Fibroblast of villous mesenchyme (primary cell): Measurements from ENCODE around the gene COL11A2. TPM values are rescaled to one million over a fixed set of nuclear protein-coding genes. Genes with fewer than 3 reads are reported as not detected.

Experiments
- DNase-seq: peaks from one replicate; pipeline ENCODE4 v3.0.0-alpha.2; 2010; ENCODE audit warnings: low read depth
- H3K4me3 ChIP-seq: 2 replicates; pipeline ENCODE4 v1.5.1; 2011; ENCODE audit warnings: low read depth, mild to moderate bottlenecking, low read length
- total RNA-seq: library from RNA; depleted of rRNA; stranded (reverse); fragments of >200 nt; gene quantifications from 2 replicates; pipeline ENCODE4 v1.2.3, GENCODE V29; 2012
- TF ChIP-seq, protein P1 (sequence below): IDR thresholded peaks from 2 replicates; pipeline ENCODE4 v1.5.1; 2012; ENCODE audit warnings: low read depth, mild to moderate bottlenecking, low read length; ENCODE audit not compliant: insufficient read depth

The COL11A2 gene
- total RNA-seq, 1 donor = under 0.01 TPM

DNA sequence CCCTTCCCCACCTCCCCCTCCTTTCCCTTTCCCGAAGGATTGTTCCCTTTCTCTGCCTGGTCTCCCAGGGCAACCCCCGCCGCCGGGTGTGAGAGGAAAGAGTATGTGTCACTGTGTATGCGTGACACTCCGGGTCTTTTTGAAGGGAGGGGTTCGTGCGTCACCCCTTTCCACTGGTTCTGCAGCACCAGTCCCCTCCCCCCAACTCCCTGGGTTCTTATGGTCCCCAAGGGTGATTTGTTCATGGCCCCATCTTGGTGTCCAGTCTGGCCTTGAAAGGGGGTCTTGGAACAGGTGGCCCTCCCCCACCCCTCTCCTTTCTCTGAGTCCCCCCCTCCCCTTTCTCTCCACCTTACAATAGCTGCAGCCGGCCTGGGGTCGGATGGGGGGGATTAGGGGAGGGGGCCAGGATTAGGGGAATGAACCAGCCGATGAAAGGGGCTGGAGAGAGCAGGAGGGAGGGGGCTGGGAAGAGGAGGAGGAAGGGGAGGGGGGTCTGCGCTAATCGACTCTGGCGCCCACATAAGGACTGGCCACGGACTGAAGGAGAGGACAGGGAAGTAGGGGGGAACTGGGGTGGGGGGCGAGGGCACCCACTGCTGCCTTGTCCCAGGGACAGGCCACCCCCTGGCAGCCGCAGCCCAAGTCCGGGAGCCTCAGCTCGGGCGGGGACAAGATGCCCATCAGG lies 14.7 kb upstream of the COL11A2 start:
- DNase-seq = no peak
- TF ChIP-seq, protein P1, sequence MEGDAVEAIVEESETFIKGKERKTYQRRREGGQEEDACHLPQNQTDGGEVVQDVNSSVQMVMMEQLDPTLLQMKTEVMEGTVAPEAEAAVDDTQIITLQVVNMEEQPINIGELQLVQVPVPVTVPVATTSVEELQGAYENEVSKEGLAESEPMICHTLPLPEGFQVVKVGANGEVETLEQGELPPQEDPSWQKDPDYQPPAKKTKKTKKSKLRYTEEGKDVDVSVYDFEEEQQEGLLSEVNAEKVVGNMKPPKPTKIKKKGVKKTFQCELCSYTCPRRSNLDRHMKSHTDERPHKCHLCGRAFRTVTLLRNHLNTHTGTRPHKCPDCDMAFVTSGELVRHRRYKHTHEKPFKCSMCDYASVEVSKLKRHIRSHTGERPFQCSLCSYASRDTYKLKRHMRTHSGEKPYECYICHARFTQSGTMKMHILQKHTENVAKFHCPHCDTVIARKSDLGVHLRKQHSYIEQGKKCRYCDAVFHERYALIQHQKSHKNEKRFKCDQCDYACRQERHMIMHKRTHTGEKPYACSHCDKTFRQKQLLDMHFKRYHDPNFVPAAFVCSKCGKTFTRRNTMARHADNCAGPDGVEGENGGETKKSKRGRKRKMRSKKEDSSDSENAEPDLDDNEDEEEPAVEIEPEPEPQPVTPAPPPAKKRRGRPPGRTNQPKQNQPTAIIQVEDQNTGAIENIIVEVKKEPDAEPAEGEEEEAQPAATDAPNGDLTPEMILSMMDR = no peak
- H3K4me3 ChIP-seq = peak overlapping the region; percentile 83

DNA sequence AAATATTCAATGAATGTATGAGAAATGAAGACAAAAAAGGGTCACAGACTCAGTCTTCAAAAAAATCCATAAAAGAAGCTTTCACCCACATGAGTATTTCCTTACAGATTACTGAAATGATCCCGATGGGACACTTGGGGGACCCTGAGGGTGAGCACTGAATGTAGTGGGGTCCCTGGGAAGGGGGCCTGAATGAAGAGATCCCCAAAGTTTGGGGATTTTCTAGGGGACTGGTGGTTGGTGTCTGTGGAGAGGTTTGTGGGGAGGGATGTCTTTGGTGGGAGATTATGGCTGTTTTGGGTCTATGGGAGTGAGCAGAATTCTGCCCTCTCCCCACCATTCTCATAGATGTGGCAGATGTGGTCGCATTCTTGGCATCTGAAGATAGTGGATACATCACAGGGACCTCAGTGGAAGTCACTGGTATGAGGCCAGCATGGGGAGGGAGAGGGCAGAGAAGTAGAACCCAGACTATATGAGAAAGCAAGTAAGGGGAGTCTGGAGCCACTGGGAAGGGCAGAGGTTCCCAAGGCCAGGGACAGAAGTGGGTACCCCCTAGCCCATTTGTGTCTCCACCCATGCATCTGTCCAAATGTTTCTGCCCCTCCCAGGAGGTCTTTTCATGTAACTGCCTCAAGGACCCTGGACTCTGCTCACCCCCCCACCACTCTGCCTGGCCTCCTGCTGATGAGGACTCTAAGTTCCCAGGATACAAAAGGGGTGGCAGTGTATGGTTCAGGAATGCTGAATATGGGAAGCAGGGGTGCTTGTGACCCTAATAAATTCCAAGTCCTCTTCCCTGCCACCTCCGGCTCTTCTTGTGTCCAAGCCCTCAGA lies 14.0 kb upstream of the COL11A2 start:
- TF ChIP-seq, protein P1 = no peak
- H3K4me3 ChIP-seq = no peak overlapping the region
- no peak for DNase-seq

DNA sequence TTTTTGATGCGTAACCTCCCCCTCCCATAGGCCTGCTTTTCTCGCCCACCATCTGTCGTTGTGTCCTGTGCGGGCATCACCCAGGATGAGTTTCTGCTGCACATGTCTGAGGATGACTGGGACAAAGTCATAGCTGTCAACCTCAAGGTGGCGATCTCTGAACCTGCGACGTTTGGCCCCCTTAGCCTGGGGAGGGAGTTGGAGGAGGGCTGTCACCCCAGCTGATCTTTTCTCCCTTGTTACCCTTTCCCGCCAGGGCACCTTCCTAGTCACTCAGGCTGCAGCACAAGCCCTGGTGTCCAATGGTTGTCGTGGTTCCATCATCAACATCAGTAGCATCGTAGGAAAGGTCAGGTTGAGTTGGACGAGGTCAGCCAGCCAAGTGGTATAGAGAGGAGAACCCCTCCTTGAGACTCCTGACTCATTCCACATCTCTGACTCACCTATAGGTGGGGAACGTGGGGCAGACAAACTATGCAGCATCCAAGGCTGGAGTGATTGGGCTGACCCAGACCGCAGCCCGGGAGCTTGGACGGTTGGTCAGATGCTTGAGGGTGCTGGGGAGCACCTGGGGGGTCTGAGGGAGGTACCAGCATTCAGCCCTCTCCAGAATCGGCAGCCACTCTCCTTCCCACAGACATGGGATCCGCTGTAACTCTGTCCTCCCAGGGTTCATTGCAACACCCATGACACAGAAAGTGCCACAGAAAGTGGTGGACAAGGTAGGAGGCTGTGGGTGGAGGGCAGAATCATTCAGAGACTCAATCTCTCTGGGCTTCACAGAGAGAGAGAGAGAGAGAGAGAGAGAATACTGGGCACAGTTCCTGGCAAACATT lies 13.1 kb upstream of the COL11A2 start:
- TF ChIP-seq, protein P1 = no peak
- no peak for DNase-seq
- peak overlapping the region; percentile 80 for H3K4me3 ChIP-seq

DNA sequence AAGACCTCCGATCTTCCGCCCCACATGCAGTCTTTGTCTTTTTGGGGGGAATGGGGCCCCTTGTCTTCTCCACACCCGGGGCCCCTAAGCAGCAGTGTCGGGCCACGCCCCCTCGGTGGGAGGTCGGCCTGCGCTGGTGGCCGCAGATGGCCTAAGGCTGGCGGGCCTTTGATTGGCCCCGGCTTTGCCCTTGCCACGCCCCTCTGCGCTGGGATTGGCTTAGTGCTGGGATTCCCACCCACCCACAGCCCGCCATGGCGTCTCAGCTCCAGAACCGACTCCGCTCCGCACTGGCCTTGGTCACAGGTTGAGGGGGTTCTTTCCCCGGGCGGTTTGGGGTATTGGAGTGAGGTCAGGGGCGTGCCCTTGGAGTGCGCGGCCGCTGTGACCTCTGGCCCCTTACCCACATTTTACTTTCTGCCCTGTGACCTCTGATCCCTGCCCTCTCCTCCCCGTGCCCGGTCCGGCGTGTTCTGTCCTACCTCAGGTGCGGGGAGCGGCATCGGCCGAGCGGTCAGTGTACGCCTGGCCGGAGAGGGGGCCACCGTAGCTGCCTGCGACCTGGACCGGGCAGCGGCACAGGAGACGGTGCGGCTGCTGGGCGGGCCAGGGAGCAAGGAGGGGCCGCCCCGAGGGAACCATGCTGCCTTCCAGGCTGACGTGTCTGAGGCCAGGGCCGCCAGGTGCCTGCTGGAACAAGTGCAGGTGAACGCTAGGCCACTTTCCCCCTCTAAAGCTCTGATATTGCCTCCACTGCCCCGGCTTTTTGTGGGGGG lies 12.3 kb upstream of the COL11A2 start, which contains the start of gene HSD17B8:
Gene HSD17B8 (plus strand): TSS at position 241 of the 776 bp plus-strand sequence. CDS start 14 bp downstream, at position 255.
- TF ChIP-seq, protein P1 = no peak
- peak within 1 kb of the TSS; percentile 80 for H3K4me3 ChIP-seq
- DNase-seq = peak; percentile 89

DNA sequence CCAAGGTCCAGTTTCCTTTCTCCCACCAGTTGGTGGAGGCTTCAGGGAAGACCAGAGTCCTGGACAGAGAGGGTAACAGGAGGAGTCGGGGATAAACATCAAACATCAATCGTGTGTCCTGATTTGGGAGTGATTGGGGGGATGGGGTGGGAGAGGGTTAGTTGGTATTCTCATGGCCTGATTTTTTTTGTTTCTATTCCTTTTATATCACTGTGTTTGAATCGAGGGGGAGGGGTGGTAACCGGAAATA lies 11.8 kb upstream of the COL11A2 start:
- DNase-seq = no peak
- H3K4me3 ChIP-seq = no peak overlapping the region
- TF ChIP-seq, protein P1 = no peak
